Upper lobe of left lung (tissue), 6 donors: ENCODE measurements around the gene ERCC5. TPM values are rescaled to one million over a fixed set of nuclear protein-coding genes. Genes with fewer than 3 reads are reported as not detected.
A peak's percentile ranks its signal among the peaks of the same experiment; 100 is the strongest.

Experiments
- ATAC-seq, 2 donors: fragments of 200-7000 bp; cut with Tn5 transposase; one replicate each; pipeline ENCODE4 v1.9.1; 2022; ENCODE audit warnings: mild to moderate bottlenecking in 2 of 2, moderate library complexity in 2 of 2; ENCODE audit not compliant: low FRiP score in 2 of 2
- DNase-seq, 2 donors: peaks; one replicate each; pipeline ENCODE4 v3.0.0-alpha.2; 2019 to 2020
- H3K27ac ChIP-seq, 4 donors: fragments of 200-600 bp; sonication (generic); one replicate each; pipeline ENCODE4 v1.5.1; 2016 to 2019
- H3K27me3 ChIP-seq, 4 donors: fragments of 200-600 bp; sonication (generic); one replicate each; pipeline ENCODE4 v1.5.1; 2017 to 2019
- H3K36me3 ChIP-seq, 4 donors: fragments of 200-600 bp; sonication (generic); one replicate each; pipeline ENCODE4 v1.5.1; 2016 to 2019
- H3K4me1 ChIP-seq, 4 donors: fragments of 200-600 bp; sonication (generic); one replicate each; pipeline ENCODE4 v1.5.1; 2018 to 2019
- H3K4me3 ChIP-seq, 4 donors: fragments of 200-600 bp; sonication (generic); one replicate each; pipeline ENCODE4 v1.5.1; 2017 to 2019; ENCODE audit warnings: mild to moderate bottlenecking in 2 of 4, moderate library complexity in 1 of 4
- H3K9me3 ChIP-seq, 4 donors: fragments of 200-600 bp; sonication (generic); one replicate each; pipeline ENCODE4 v1.5.1; 2018 to 2019
- EP300 ChIP-seq, 4 donors: sonication (generic); formaldehyde crosslinking; IDR thresholded peaks; one replicate each; pipeline ENCODE4 v1.5.1; 2017; ENCODE audit warnings: antibody characterized with exemption in 4 of 4, control low read depth in 2 of 4
- POLR2A ChIP-seq, 4 donors: fragments of 450-650 bp; IDR thresholded peaks; one replicate each; pipeline ENCODE4 v1.5.1; 2016 to 2017; ENCODE audit warnings: antibody characterized with exemption in 4 of 4, mild to moderate bottlenecking in 2 of 4
- POLR2AphosphoS5 ChIP-seq, 2 donors: sonication (generic); formaldehyde crosslinking; IDR thresholded peaks; one replicate each; pipeline ENCODE4 v1.5.1; 2017; ENCODE audit warnings: antibody characterized with exemption in 2 of 2
- WGBS, 2 donors: methylation state at CpG; one replicate each; pipeline ENCODE4 v1.1.5; 2017 to 2018; 5-methylcytosine and 5-hydroxymethylcytosine counted together
- total RNA-seq, 6 donors: library from RNA; depleted of rRNA in 4 of 6; stranded (reverse); fragments of >200 nt in 4 of 6; gene quantifications; one replicate each; pipeline versions ENCODE4 v1.1.0 to v1.2.1, GENCODE V29; 2016 to 2021
- TF ChIP-seq, protein P1 (sequence below), 6 experiments: fragments of 450-650 bp in 4 of 6; fragments of 200-600 bp in 2 of 6; sonication (generic) in 2 of 6; IDR thresholded peaks; one replicate each; pipeline ENCODE4 v1.5.1; 2016 to 2019; ENCODE audit warnings: antibody characterized with exemption in 6 of 6
- donor health status: DM: no; HTN: no; CAD: no; lungs with moderate emphysema.
- donor health status: DM: no; HTN: yes; CAD: no; lungs with severe emphysema.

ERCC5 gene
- total RNA-seq, 6 donors from 2014 or later: 39.1 to 138 (median 47.4) TPM

GRCh38 chr13:102879793-102880499 is 34.1 kb downstream of the ERCC5 start:
- TF ChIP-seq, protein P1, sequence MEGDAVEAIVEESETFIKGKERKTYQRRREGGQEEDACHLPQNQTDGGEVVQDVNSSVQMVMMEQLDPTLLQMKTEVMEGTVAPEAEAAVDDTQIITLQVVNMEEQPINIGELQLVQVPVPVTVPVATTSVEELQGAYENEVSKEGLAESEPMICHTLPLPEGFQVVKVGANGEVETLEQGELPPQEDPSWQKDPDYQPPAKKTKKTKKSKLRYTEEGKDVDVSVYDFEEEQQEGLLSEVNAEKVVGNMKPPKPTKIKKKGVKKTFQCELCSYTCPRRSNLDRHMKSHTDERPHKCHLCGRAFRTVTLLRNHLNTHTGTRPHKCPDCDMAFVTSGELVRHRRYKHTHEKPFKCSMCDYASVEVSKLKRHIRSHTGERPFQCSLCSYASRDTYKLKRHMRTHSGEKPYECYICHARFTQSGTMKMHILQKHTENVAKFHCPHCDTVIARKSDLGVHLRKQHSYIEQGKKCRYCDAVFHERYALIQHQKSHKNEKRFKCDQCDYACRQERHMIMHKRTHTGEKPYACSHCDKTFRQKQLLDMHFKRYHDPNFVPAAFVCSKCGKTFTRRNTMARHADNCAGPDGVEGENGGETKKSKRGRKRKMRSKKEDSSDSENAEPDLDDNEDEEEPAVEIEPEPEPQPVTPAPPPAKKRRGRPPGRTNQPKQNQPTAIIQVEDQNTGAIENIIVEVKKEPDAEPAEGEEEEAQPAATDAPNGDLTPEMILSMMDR (IDR thresholded peaks at IDR 0.05): no peak
- TF ChIP-seq POLR2A (IDR thresholded peaks at IDR 0.05) (no peak), POLR2AphosphoS5 (IDR thresholded peaks at IDR 0.05) (no peak), EP300 (IDR thresholded peaks at IDR 0.05) (no peak)
- 75 to 77% methylated on average over 13 of the region's 13 CpGs for WGBS, 2 donors
- no peak overlapping the region for H3K27ac ChIP-seq
- H3K4me1 ChIP-seq: no peaks in the 10 kb centered on the region
- H3K36me3 ChIP-seq: peaks cover 13 to 26% (median 20%) of the 10 kb centered on the region in 4 donors
- H3K9me3 ChIP-seq: no peaks in the 10 kb centered on the region
- H3K4me3 ChIP-seq: no peak overlapping the region
- DNase-seq (no peak), ATAC-seq (no peak)
- H3K27me3 ChIP-seq: no peaks in the 10 kb centered on the region

GRCh38 chr13:102881819-102882686 is 36.2 kb downstream of the ERCC5 start:
- DNase-seq (no peak), ATAC-seq (no peak)
- H3K27me3 ChIP-seq: no peaks in the 10 kb centered on the region
- H3K4me1 ChIP-seq: no peaks in the 10 kb centered on the region
- peaks cover 0 to 5% (median 2%) of the 10 kb centered on the region in 4 donors for H3K36me3 ChIP-seq
- H3K27ac ChIP-seq: no peak overlapping the region
- TF ChIP-seq EP300 (IDR thresholded peaks at IDR 0.05): no peak
- TF ChIP-seq, protein P1 (IDR thresholded peaks at IDR 0.05): no peak
- no peak for TF ChIP-seq POLR2AphosphoS5 (IDR thresholded peaks at IDR 0.05)
- no peak for TF ChIP-seq POLR2A (IDR thresholded peaks at IDR 0.05)
- no peak overlapping the region for H3K4me3 ChIP-seq
- H3K9me3 ChIP-seq: no peaks in the 10 kb centered on the region
- WGBS, 2 donors: 96 to 97% methylated on average over 4 of the region's 4 CpGs

- H3K36me3 ChIP-seq: no peaks in the 10 kb centered on the region
- ATAC-seq (no peak), DNase-seq (no peak)
- H3K27ac ChIP-seq: no peak overlapping the region
- TF ChIP-seq POLR2A (IDR thresholded peaks at IDR 0.05) (no peak), EP300 (IDR thresholded peaks at IDR 0.05) (no peak), POLR2AphosphoS5 (IDR thresholded peaks at IDR 0.05) (no peak)
- TF ChIP-seq, protein P1 (IDR thresholded peaks at IDR 0.05): no peak
- no peak overlapping the region for H3K4me3 ChIP-seq
- whole genome bisulfite sequencing, 2 donors: 55 to 60% methylated on average over 2 of the region's 2 CpGs
- no peaks in the 10 kb centered on the region for H3K9me3 ChIP-seq
- no peaks in the 10 kb centered on the region for H3K27me3 ChIP-seq
- H3K4me1 ChIP-seq: no peaks in the 10 kb centered on the region
Observed at GRCh38 chr13:102892503-102892902, 46.7 kb downstream of the ERCC5 start.

DNA sequence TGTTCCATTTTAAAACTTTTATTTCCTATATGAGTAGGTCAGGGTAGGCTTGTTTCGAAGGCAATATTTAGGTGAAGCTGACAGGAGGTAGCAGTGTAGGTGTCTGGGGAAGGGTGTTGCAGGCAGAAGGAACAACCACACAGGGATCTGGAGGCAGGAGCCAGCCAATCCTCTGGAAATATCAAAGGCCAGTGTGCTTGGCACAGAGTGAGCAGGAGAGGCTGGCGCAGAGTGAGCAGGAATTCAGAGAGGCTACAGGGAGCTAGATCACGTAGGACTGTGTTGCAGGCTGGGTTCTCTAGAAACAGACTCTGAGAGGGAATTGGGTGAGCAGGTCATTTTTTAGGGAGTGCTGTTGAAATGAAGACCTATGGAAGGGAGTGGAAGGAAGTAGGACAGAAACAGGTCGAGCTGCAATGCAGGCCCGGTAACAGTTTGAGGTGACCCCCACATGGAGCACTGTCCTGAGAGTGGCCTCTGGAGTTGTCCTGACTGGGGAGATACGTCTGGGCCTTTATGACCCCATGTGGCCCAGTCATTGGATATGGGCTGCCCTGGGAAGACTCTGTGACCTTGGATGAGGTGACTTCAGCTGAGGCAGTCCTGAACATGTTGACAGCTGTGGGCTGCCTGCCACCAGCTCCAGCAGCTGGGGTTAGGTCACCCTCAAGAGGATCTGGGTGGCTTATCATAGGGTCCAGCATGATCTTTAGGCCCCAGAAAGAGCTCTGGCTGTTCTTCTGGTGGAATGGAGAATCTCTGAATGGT is 51.7 kb downstream of the ERCC5 start:
- 86 to 93% methylated on average over 6 of the region's 6 CpGs for WGBS, 2 donors
- Histone ChIP-seq H3K9me3 (no peaks in the 10 kb centered on the region), H3K36me3 (no peaks in the 10 kb centered on the region), H3K4me3 (no peak overlapping the region), H3K27ac (no peak overlapping the region), H3K4me1 (no peaks in the 10 kb centered on the region), H3K27me3 (no peaks in the 10 kb centered on the region)
- TF ChIP-seq EP300 (IDR thresholded peaks at IDR 0.05): no peak
- no peak for TF ChIP-seq POLR2AphosphoS5 (IDR thresholded peaks at IDR 0.05)
- TF ChIP-seq POLR2A (IDR thresholded peaks at IDR 0.05): no peak
- TF ChIP-seq, protein P1 (IDR thresholded peaks at IDR 0.05): no peak
- DNase-seq (no peak), ATAC-seq (peak; percentile 12 to 73)
